NCI-H1436 treated with DMSO at 0.1 percent for 48 hours (cell line): ENCODE data around the gene MED12.

Experiments used
- DNase-seq: peaks from one replicate; lab custom pipeline; 2025; lab: John Stamatoyannopoulos, UW

The MED12 gene

GRCh38 chrX:71107245-71107644 is 11.2 kb upstream of the MED12 start:
- DNase-seq = no peak

DNA sequence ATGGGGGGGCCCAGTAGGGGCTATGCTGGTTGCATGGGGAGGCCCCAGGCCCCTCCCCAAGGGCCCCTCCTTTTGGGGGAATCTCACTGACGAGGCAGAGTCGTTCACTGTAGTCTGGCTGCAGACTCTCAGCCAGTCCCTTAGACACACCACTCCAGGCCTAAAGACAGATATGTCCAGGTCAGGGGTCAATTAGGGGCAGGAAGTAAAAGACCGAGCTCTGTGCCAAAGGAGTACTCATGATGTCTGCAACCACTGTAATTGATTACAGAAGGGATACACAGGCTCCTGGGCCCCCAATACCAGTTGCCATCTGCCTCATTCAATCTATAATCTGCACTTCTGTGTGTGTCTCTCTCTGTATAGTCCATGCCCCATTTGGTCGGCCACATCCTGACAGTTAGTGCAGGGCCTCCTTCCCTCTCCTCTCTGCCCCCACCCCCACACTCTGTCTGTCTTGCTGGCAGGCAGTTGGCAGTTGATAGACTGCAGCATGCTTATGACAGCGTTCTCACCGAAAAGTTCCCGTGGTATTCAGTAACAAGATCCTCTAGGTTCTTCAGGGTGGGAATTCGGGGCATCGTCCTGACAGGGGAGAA is 10.5 kb upstream of the MED12 start:
- DNase-seq = no peak

DNA sequence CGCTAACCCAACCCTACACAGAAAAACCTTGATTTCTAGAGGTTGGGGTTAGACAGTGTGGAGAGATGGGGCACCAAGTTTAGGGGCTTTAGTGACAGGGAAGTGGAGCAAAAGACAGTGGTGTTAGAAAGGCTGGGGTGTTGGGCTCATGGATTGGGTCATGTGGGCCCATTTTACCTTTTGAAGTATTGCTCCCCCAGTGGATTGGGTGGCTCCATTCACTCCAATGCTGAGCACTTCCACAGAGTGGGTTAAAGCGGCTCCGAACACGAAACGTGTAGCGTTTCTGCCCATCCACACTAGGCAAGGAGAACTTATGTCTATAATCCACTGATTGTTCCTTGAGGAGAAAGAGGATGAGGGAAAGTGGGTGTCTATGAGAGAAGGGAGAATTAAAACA is 9.3 kb upstream of the MED12 start:
- no peak for DNase-seq

GRCh38 chrX:71111141-71111843 is 7.1 kb upstream of the MED12 start, which contains the start of gene IL2RG:
TSS of gene IL2RG (minus strand) at chrX:71111577. CDS start at chrX:71111539, 38 bp downstream.
- no peak for DNase-seq

DNA sequence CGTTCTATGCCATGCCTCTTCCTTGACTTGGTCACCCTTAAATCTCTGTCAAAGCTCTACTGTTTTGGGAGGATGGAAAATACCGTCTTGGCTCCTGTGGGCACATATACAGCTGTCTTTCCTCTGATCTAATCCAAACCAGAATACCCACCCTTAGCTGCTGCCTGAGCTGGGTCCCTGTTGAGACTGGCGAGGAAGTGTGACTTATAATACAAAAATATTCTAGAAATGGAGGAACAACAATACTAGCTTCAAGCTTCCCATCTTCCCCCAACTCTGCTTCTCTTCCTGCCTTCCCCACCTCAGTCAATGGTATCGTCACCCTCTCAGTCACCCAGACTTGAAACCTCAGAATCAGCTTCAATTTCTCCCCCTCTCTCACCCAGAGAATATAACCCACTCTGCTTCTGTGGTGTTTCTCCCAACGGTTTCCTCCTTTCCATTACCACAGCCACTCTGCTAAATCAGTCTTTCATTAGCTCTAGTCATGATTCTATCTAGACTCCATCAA is 6.4 kb upstream of the MED12 start:
- DNase-seq = no peak

- no peak for DNase-seq
Measured at GRCh38 chrX:71117358-71117757, 1.0 kb upstream of the MED12 start.

- no peak for DNase-seq
Measured at GRCh38 chrX:71118985-71119535, 664 bp downstream of the MED12 start.

GRCh38 chrX:71128166-71128833 is 9.9 kb downstream of the MED12 start:
- no peak for DNase-seq

DNA sequence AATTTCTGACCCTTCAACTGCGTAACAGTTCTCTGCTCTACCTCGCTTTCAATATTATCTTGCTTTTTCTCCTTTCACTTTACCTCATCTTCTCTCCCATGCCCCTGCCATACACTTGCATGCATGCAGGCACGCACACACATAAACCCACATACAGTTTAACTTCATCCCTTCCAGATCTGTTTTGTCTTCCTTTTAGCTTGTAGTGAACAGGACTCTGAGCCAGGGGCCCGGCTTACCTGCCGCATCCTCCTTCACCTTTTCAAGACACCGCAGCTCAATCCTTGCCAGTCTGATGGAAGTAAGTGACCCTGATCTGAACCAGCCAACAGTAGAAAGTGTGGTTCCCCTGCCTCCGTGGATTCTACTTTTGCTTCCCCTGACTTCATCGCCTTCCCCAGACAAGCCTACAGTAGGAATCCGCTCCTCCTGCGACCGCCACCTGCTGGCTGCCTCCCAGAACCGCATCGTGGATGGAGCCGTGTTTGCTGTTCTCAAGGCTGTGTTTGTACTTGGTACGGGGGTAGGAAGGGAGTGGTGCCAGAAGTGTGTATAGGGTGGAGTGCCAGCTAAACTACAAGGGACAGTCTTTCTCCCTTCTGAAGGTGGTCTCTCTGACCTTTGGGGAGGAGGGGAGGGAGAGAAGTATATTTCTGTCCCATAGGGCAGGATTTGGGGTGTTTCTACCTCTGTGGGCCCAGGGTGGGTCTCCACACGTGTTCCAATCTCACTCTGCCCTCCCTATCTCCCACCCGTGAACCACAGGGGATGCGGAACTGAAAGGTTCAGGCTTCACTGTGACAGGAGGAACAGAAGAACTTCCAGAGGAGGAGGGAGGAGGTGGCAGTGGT is 10.7 kb downstream of the MED12 start:
- DNase-seq = no peak

DNA sequence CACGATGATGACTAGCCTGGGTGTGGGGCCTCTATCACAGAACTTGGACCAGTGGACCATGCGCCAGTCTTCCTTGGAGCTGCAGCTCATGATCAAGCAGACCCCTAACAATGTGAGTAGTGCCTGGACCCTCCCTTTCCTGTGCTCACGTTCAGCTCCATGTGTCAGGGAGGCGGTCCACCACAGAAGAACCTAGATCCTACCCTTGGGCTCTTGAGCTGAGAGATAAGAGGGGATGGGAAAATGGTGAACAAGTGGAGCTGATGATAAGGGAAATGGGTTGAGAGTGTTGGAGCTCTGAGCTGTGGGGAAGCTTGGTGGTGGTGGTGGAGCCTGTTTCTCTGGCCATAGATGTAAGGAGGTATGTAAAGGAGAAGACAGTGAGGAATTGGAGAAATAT is 13.1 kb downstream of the MED12 start:
- no peak for DNase-seq

- no peak for DNase-seq
Measured at GRCh38 chrX:71140440-71140839, 22.0 kb downstream of the MED12 start.

GRCh38 chrX:71143508-71143907 is 25.1 kb downstream of the MED12 start:
- no peak for DNase-seq

- no peak for DNase-seq
Measured at GRCh38 chrX:71144651-71145050, 26.3 kb downstream of the MED12 start, which contains the start of gene NLGN3. TSS of gene NLGN3 (plus strand) at chrX:71144841. CDS start at chrX:71147750, 2,909 bp downstream.

DNA sequence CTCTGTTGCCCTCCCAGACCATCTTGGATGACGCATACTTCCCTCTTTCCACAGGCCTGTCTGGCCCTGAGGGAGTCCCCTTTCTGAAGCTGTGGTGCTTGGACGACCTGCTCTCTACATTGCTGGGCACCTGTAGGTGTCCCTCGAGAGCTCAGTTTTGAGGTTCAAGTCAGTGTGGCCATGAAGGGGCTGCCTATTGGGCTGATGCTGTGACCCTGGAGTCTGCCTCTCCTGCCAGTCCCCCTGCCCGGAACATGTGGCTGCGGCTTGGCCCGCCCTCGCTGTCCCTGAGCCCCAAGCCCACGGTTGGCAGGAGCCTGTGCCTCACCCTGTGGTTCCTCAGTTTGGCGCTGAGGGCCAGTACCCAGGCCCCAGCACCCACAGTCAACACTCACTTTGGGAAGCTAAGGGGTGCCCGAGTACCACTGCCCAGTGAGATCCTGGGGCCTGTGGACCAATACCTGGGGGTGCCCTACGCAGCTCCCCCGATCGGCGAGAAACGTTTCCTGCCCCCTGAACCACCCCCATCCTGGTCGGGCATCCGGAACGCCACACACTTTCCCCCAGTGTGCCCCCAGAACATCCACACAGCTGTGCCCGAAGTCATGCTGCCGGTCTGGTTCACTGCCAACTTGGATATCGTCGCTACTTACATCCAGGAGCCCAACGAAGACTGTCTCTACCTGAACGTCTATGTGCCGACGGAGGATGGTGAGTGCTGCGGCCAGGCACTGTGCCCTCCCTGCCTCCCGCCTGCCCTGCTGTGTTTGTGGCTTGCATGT is 29.3 kb downstream of the MED12 start:
- DNase-seq = no peak

DNA sequence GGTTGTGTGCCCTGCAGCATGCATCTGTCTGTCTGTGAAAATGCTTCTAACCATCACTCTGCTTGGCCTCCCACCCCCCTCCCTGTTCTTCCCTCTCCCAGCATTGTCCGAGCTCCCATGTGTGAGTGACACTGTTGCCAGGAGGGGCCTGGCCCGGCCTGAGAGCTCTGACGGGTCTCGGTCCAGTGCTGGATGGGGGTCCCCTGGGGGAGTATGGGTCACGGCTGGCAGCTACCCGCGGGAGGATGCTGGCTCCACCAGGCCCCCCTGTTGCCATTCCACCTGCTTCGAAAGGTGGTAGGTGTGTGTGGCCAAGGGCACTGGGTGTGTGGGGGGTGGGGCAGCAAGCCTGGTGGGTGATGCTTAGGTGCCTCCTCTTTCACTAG is 29.9 kb downstream of the MED12 start:
- no peak for DNase-seq

- DNase-seq = no peak
Measured at GRCh38 chrX:71151366-71151765, 33.0 kb downstream of the MED12 start.

DNA sequence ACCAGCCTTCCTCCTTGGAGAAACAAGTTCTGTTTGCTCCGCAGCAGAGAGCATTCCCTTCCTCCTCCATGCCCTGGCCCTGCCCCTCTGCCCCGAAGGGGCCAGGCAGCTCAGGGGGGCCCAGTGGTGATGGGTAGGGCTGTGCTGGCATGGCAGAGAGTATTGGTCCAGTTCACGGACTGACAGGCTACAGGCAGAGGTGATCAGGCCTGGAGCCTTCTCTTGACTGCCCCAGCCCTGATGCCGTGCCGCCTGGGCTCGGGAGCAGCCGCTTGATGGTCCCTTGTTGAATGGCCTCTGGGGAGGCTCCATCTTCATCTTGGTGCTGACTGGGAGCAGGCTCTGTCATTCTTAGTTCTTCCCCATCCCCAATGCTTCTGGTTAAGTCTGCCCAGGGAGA is 35.8 kb downstream of the MED12 start:
- DNase-seq = no peak

DNA sequence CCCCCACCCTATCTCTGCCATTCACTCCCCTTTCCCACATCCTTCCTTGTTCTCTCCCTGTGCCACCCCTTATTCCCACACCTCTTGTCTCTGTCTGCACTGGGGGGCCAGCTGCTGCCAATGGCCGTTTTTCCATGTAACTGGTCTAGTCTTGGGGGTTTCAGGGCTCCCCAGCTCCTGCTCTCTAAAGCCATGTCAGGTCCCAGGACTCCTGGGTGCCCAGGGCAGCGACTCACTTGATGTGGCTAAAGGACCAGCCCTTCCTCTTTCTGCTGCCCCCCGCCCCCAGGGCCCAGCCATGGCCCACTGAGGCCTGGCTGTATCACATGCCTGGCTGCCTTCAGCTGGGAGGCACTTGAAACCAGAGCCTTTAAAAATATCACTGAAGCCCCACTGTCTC is 36.2 kb downstream of the MED12 start:
- no peak for DNase-seq

- DNase-seq = no peak
Measured at GRCh38 chrX:71158603-71159002, 40.2 kb downstream of the MED12 start.

DNA sequence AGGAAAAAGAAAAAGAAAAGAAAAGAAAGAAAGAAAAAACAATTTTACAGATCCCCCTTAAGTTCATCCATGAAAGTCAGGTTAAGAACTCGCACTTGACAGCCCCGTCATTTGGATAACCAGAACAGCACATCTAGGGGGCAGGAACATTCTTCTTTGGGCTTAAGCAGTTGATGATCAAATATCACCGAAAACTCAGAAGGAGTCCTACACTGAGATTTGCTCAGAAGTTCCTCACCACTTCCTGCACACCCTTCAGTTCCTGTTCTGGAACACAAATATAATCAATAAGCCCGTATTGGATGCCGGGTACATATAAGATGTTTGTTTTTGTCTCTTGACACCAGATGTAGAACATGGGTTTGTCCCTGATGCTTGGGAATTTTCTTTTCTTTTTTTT is 40.9 kb downstream of the MED12 start:
- no peak for DNase-seq

GRCh38 chrX:71160475-71160874 is 42.1 kb downstream of the MED12 start:
- no peak for DNase-seq
